OCI-LY7 (cell line): ENCODE data around the gene CCDC85B. TPM values are rescaled to one million over a fixed set of nuclear protein-coding genes. Genes with fewer than 3 reads are reported as not detected.
A peak's percentile ranks its signal among the peaks of the same experiment; 100 is the strongest.

Experiments
- BruUV-seq: library from RNA; stranded (reverse); fragments of 400-500 nt; replicated peaks from 2 replicates; lab custom pipeline; 2021; lab: Mats Ljungman, UMichigan
- CTCF ChIA-PET: fragments of 300-600 bp; sonication (Branson Sonifier 250); formaldehyde crosslinking; loops from one replicate; lab custom pipeline; 2022; ENCODE audit warnings: antibody characterized with exemption; ENCODE audit not compliant: unreplicated experiment; lab: Charles Lee
- POLR2A ChIA-PET: fragments of 300-600 bp; sonication (Branson Sonifier 250); formaldehyde crosslinking; loops from one replicate; lab custom pipeline; 2022; ENCODE audit warnings: antibody characterized with exemption; lab: Charles Lee
- DNase-seq: peaks from one replicate; pipeline ENCODE4 v3.0.0-alpha.2; 2015; ENCODE audit warnings: low spot score
- H2AFZ ChIP-seq: fragments of 200-600 bp; sonication (generic), shearing (Covaris generic); 2 replicates; pipeline ENCODE4 v1.6.1; 2014; ENCODE audit warnings: mild to moderate bottlenecking, antibody characterized with exemption, low read length, moderate library complexity
- H3K27ac ChIP-seq: fragments of 200-600 bp; sonication (generic); 2 replicates; pipeline ENCODE4 v1.5.1; 2014; ENCODE audit warnings: mixed run types, low read depth, mild to moderate bottlenecking, moderate library complexity, low read length, inconsistent platforms; ENCODE audit not compliant: poor library complexity, severe bottlenecking
- H3K36me3 ChIP-seq: fragments of 200-600 bp; sonication (generic); 2 replicates; pipeline ENCODE4 v1.6.1; 2014; ENCODE audit warnings: mild to moderate bottlenecking, antibody characterized with exemption, low read length, moderate library complexity, mixed read lengths; ENCODE audit not compliant: insufficient read depth
- H3K4me1 ChIP-seq: fragments of 200-600 bp; sonication (generic); 2 replicates; pipeline ENCODE4 v1.5.1; 2014; ENCODE audit warnings: mild to moderate bottlenecking, low read length; ENCODE audit not compliant: insufficient read depth, poor library complexity, severe bottlenecking
- H3K4me2 ChIP-seq: fragments of 200-600 bp; sonication (generic); 2 replicates; pipeline ENCODE4 v1.6.1; 2014; ENCODE audit warnings: mild to moderate bottlenecking, low read length
- H3K4me3 ChIP-seq: fragments of 200-600 bp; sonication (generic); 2 replicates; pipeline ENCODE4 v1.5.1; 2014; ENCODE audit warnings: mild to moderate bottlenecking, low read depth, low read length; ENCODE audit not compliant: poor library complexity, severe bottlenecking
- H3K79me2 ChIP-seq: fragments of 200-600 bp; sonication (generic); 2 replicates; pipeline ENCODE4 v1.6.1; 2016; ENCODE audit warnings: low read depth, mild to moderate bottlenecking, low read length, moderate library complexity, mixed read lengths; ENCODE audit not compliant: insufficient read depth
- H3K9me2 ChIP-seq: fragments of 200-600 bp; sonication (generic); 2 replicates; pipeline ENCODE4 v1.6.1; 2016; ENCODE audit warnings: mild to moderate bottlenecking, low read length, mixed read lengths; ENCODE audit not compliant: insufficient read depth
- H3K9me3 ChIP-seq: fragments of 200-600 bp; sonication (generic); 2 replicates; pipeline ENCODE4 v1.6.1; 2014; ENCODE audit warnings: mild to moderate bottlenecking, mixed run types, low read length, mixed read lengths
- H4K20me1 ChIP-seq: fragments of 200-600 bp; sonication (generic); 2 replicates; pipeline ENCODE4 v1.6.1; 2014; ENCODE audit warnings: mild to moderate bottlenecking, antibody characterized with exemption, low read length, moderate library complexity, mixed read lengths; ENCODE audit not compliant: insufficient read depth
- CTCF ChIP-seq: fragments of 200-600 bp; sonication (generic); conservative IDR thresholded peaks from 2 replicates; pipeline ENCODE4 v1.5.1; 2014; ENCODE audit warnings: mild to moderate bottlenecking, antibody characterized with exemption, low read length, moderate library complexity, mixed read lengths
- EZH2phosphoT487 ChIP-seq: fragments of 200-600 bp; sonication (generic); IDR thresholded peaks from 2 replicates; pipeline ENCODE4 v1.6.1; 2018; ENCODE audit warnings: low read depth, borderline replicate concordance, mild to moderate bottlenecking, mixed run types, antibody characterized with exemption, low read length, moderate library complexity, mixed read lengths
- intact Hi-C: fragments of 100-400 bp; cut with micrococcal nuclease; formaldehyde crosslinking; loops from one replicate; pipeline ENCODE4 v1.10.0; 2022; ENCODE audit not compliant: unreplicated experiment
- total RNA-seq, 2 experiments: library from RNA; depleted of rRNA in 1 of 2; stranded (reverse); fragments of >200 nt in 1 of 2; shearing (Covaris generic) in 1 of 2; gene quantifications; 2 replicates each; pipeline ENCODE4 v1.2.3, GENCODE V29; 2014 to 2022

Gene CCDC85B
- total RNA-seq, 2 experiments from 2014 or later = 64.1 to 76.7 TPM

GRCh38 chr11:65864706-65865471 lies 25.6 kb upstream of the CCDC85B start:
- H2AFZ ChIP-seq = no peak overlapping the region
- TF ChIP-seq EZH2phosphoT487 (no peak), CTCF (no peak)
- peaks cover 59% of the 10 kb centered on the region for H3K36me3 ChIP-seq
- H3K9me2 ChIP-seq = no peaks in the 10 kb centered on the region
- H3K79me2 ChIP-seq = peaks cover 14% of the 10 kb centered on the region; the same call in 1 of the 2 replicates
- DNase-seq = no peak
- no peak overlapping the region for H3K27ac ChIP-seq
- H3K4me2 ChIP-seq = no peak overlapping the region
- peaks cover 18% of the 10 kb centered on the region for H3K4me1 ChIP-seq
- no peaks in the 10 kb centered on the region for H3K9me3 ChIP-seq
- intact Hi-C loops = no loop called here
- no peak overlapping the region for H3K4me3 ChIP-seq
- CTCF ChIA-PET = no interaction called here
- H4K20me1 ChIP-seq = peaks cover 4% of the 10 kb centered on the region; the same call in 1 of the 2 replicates
- no TSS peak for BruUV-seq
- POLR2A ChIA-PET = no interaction called here

GRCh38 chr11:65865550-65866172 lies 24.8 kb upstream of the CCDC85B start:
- no peak for TF ChIP-seq CTCF
- no peak for TF ChIP-seq EZH2phosphoT487
- no peak for DNase-seq
- no peaks in the 10 kb centered on the region for H3K9me3 ChIP-seq
- H3K27ac ChIP-seq = no peak overlapping the region
- H3K36me3 ChIP-seq = peaks cover 59% of the 10 kb centered on the region
- intact Hi-C loops = no loop called here
- ChIA-PET POLR2A (no interaction called here), CTCF (no interaction called here)
- H2AFZ ChIP-seq = no peak overlapping the region
- peaks cover 4% of the 10 kb centered on the region; the same call in 1 of the 2 replicates for H4K20me1 ChIP-seq
- H3K9me2 ChIP-seq = no peaks in the 10 kb centered on the region
- H3K4me1 ChIP-seq = peaks cover 22% of the 10 kb centered on the region
- no peak overlapping the region for H3K4me2 ChIP-seq
- H3K79me2 ChIP-seq = peaks cover 14% of the 10 kb centered on the region; the same call in 1 of the 2 replicates
- BruUV-seq = TSS peak; percentile 29
- H3K4me3 ChIP-seq = no peak overlapping the region
